ENCODE measurements around the gene TPK1.

Gene TPK1

GRCh38 chr7:144516729-144517525 lies 318.9 kb downstream of the TPK1 start:
- H3K4me3 ChIP-seq (replicated peaks; ENCODE audit: low read depth, low read length) = no peak overlapping the region
- no peak for TF ChIP-seq CTCF (IDR thresholded peaks at IDR 0.05; ENCODE audit: low read depth, low read length, missing control alignments)
- DNase-seq (ENCODE audit: extremely low read depth, low read depth) = no peak

DNA sequence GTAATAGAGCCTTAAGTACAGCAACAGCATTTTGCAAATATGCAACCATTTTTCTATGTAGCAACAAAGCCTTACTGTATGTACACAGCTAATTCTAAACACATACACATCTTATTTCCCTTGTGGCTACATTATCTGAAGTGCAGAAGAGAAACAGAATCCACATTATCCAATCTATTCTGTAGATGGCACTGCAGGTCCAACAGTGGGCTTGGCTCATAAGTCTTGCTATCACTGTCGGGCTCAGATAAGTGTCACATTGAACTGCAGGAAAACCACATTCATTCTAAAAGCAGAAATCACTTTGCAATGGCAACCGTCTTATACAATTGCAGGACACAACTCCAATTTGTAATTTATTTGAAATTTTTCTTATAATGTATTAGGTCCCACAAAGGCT lies 322.5 kb downstream of the TPK1 start:
- no peak for TF ChIP-seq CTCF (IDR thresholded peaks at IDR 0.05; ENCODE audit: low read depth, low read length, missing control alignments)
- DNase-seq (ENCODE audit: extremely low read depth, low read depth) = no peak
- H3K4me3 ChIP-seq (replicated peaks; ENCODE audit: low read depth, low read length) = no peak overlapping the region

DNA sequence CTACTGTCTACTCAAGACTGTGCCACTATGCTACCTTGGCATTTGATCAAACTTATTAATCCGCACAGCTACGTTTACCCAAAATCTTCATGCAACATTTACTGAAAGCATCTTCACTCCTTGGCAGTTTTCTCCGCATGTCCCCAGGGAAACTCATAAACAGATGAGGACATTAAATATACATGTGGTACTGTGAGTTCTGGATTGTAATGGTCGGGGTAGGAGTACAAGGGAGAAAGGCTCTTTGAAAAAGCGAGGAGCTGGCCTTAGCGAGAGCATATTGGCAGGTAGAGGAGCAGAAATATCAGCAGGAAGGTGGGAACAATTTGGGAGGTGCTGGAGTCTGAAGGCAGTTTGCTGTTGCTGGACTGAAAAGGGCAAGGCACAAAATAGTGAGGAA lies 325.2 kb downstream of the TPK1 start:
- TF ChIP-seq CTCF (IDR thresholded peaks at IDR 0.05; ENCODE audit: low read depth, low read length, missing control alignments) = no peak
- H3K4me3 ChIP-seq (replicated peaks; ENCODE audit: low read depth, low read length) = no peak overlapping the region
- no peak for DNase-seq (ENCODE audit: extremely low read depth, low read depth)

GRCh38 chr7:144508702-144509101 lies 327.2 kb downstream of the TPK1 start:
- DNase-seq (ENCODE audit: extremely low read depth, low read depth) = no peak
- no peak overlapping the region for H3K4me3 ChIP-seq (replicated peaks; ENCODE audit: low read depth, low read length)
- no peak for TF ChIP-seq CTCF (IDR thresholded peaks at IDR 0.05; ENCODE audit: low read depth, low read length, missing control alignments)

DNA sequence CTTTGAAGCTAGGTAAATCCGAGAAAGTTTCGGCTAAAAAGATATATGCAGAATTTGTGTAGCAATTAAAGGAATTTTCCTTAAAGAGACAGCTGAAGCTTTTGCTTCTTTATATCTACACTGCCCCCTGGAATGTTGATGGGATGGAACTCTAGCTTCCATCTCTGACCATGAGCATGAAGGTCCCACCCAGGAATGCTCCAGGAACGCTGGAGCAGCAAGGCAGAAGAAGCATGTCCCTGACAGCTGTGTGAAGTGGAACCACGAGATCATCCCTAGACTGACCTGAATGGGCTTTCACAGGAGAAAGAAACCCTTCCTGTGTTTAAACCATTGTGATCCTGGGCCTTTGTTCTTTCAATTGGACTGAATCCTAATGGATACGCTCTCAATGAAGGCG lies 332.6 kb downstream of the TPK1 start:
- TF ChIP-seq CTCF (IDR thresholded peaks at IDR 0.05; ENCODE audit: low read depth, low read length, missing control alignments) = no peak
- no peak overlapping the region for H3K4me3 ChIP-seq (replicated peaks; ENCODE audit: low read depth, low read length)
- no peak for DNase-seq (ENCODE audit: extremely low read depth, low read depth)

- no peak overlapping the region for H3K4me3 ChIP-seq (replicated peaks; ENCODE audit: low read depth, low read length)
- no peak for DNase-seq (ENCODE audit: extremely low read depth, low read depth)
- TF ChIP-seq CTCF (IDR thresholded peaks at IDR 0.05; ENCODE audit: low read depth, low read length, missing control alignments) = no peak
Measured at GRCh38 chr7:144500225-144500624, 335.6 kb downstream of the TPK1 start.

- TF ChIP-seq CTCF (IDR thresholded peaks at IDR 0.05; ENCODE audit: low read depth, low read length, missing control alignments) = no peak
- no peak for DNase-seq (ENCODE audit: extremely low read depth, low read depth)
- H3K4me3 ChIP-seq (replicated peaks; ENCODE audit: low read depth, low read length) = no peak overlapping the region
Measured at GRCh38 chr7:144497282-144497681, 338.6 kb downstream of the TPK1 start.

Data from HFF-Myc (cell line).